Esophagus muscularis mucosa (tissue), 4 donors: ENCODE results near the gene WBP11. TPM values are rescaled to one million over a fixed set of nuclear protein-coding genes. Genes with fewer than 3 reads are reported as not detected.
"Not testable (repeated sequence)": the region's sequence is repeated elsewhere in the genome, so short reads cannot be mapped to it uniquely, and the experiment has no call there.

Source experiments
- DNase-seq: peaks from one replicate; pipeline ENCODE4 v3.0.0-alpha.2; 2017; ENCODE audit errors: extremely low spot score
- H3K27ac ChIP-seq, 4 donors: fragments of 200-600 bp; sonication (generic); replicated peaks in 1 of 4; 1 replicate in 3 of 4; 2 replicates in 1 of 4; pipeline ENCODE4 v1.5.1; 2016 to 2019; ENCODE audit warnings: mild to moderate bottlenecking in 1 of 4
- H3K27me3 ChIP-seq, 4 donors: fragments of 200-600 bp; sonication (generic); one replicate each; pipeline versions ENCODE4 v1.5.1 to v1.6.0; 2016 to 2019
- H3K36me3 ChIP-seq, 4 donors: fragments of 200-600 bp; sonication (generic); one replicate each; pipeline ENCODE4 v1.5.1; 2016 to 2019
- H3K4me1 ChIP-seq, 4 donors: fragments of 200-600 bp; sonication (generic); one replicate each; pipeline ENCODE4 v1.5.1; 2016 to 2019
- H3K4me3 ChIP-seq, 4 donors: fragments of 200-600 bp; sonication (generic); 1 replicate in 2 of 4; 2 replicates in 2 of 4; pipeline ENCODE4 v1.5.1; 2016 to 2019; ENCODE audit warnings: mild to moderate bottlenecking in 4 of 4, moderate library complexity in 1 of 4
- H3K9me3 ChIP-seq, 4 donors: fragments of 200-600 bp; sonication (generic); 1 replicate in 3 of 4; 2 replicates in 1 of 4; pipeline ENCODE4 v1.5.1; 2016 to 2019
- EP300 ChIP-seq: sonication (generic); formaldehyde crosslinking; IDR thresholded peaks from one replicate; pipeline ENCODE4 v1.6.1; 2017; ENCODE audit warnings: antibody characterized with exemption
- POLR2A ChIP-seq: fragments of 450-650 bp; IDR thresholded peaks from one replicate; pipeline ENCODE4 v1.6.1; 2017; ENCODE audit warnings: antibody characterized with exemption, moderate library complexity, mild to moderate bottlenecking, low read depth
- POLR2AphosphoS5 ChIP-seq, 2 donors: sonication (generic); formaldehyde crosslinking; IDR thresholded peaks; one replicate each; pipeline ENCODE4 v1.6.1; 2017; ENCODE audit warnings: antibody characterized with exemption in 2 of 2
- WGBS: methylation state at CpG from one replicate; pipeline ENCODE4 v1.1.5; 2018; 5-methylcytosine and 5-hydroxymethylcytosine counted together
- intact Hi-C: fragments of 100-400 bp; cut with DNase I; formaldehyde crosslinking; loops from one replicate; pipeline ENCODE4 v1.15.1; 2023
- total RNA-seq, 4 donors: library from RNA; depleted of rRNA; stranded (reverse); fragments of >200 nt; gene quantifications; one replicate each; pipeline versions ENCODE4 v1.1.0 to v1.2.1, GENCODE V29; 2016
- TF ChIP-seq, protein P1 (sequence below), 3 experiments: fragments of 200-600 bp in 2 of 3; fragments of 450-650 bp in 1 of 3; sonication (generic) in 2 of 3; IDR thresholded peaks; one replicate each; pipeline ENCODE4 v1.5.1; 2017 to 2019; ENCODE audit warnings: antibody characterized with exemption in 3 of 3, mild to moderate bottlenecking in 2 of 3, moderate library complexity in 1 of 3

The WBP11 gene
- total RNA-seq, 4 donors from 2014 or later = 18.2 to 25.7 (median 19.1) TPM

DNA sequence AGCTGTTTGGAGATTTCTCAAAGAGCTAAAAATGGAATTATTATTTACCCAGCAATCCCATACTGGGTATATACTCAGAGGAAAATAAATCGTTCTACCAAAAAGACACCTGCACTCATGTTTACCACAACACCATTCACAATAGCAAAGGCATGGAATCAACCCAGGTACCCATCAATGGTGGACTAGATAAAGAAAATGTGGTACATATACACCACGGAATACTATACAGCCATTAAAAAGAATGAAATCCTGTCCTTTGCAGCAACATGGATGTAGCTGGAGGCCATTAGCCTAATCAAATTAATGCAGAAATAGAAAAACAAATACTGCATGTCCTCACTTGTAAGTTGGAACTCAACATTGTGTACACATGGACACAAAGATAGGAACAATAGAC lies 37.9 kb downstream of the WBP11 start:
- Histone ChIP-seq H3K4me3 (no peak overlapping the region), H3K36me3 (peaks cover 0 to 6% (median 0%) of the 10 kb centered on the region in 4 donors), H3K9me3 (no peaks in the 10 kb centered on the region), H3K27me3 (no peaks in the 10 kb centered on the region), H3K27ac (no peak overlapping the region), H3K4me1 (peaks cover 0 to 26% (median 25%) of the 10 kb centered on the region in 4 donors)
- no peak for TF ChIP-seq POLR2A
- TF ChIP-seq EP300 = no peak
- TF ChIP-seq, protein P1, sequence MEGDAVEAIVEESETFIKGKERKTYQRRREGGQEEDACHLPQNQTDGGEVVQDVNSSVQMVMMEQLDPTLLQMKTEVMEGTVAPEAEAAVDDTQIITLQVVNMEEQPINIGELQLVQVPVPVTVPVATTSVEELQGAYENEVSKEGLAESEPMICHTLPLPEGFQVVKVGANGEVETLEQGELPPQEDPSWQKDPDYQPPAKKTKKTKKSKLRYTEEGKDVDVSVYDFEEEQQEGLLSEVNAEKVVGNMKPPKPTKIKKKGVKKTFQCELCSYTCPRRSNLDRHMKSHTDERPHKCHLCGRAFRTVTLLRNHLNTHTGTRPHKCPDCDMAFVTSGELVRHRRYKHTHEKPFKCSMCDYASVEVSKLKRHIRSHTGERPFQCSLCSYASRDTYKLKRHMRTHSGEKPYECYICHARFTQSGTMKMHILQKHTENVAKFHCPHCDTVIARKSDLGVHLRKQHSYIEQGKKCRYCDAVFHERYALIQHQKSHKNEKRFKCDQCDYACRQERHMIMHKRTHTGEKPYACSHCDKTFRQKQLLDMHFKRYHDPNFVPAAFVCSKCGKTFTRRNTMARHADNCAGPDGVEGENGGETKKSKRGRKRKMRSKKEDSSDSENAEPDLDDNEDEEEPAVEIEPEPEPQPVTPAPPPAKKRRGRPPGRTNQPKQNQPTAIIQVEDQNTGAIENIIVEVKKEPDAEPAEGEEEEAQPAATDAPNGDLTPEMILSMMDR (IDR thresholded peaks at IDR 0.05) = no peak
- TF ChIP-seq POLR2AphosphoS5 (IDR thresholded peaks at IDR 0.05) = no peak
- intact Hi-C loops = loop anchor here (5.0 kb wide), 1 partner anchor 37 kb away; the partner anchor contains the start of genes C12orf60 and WBP11
- no peak for DNase-seq
- WGBS = 94% methylated on average over 2 of the region's 2 CpGs

DNA sequence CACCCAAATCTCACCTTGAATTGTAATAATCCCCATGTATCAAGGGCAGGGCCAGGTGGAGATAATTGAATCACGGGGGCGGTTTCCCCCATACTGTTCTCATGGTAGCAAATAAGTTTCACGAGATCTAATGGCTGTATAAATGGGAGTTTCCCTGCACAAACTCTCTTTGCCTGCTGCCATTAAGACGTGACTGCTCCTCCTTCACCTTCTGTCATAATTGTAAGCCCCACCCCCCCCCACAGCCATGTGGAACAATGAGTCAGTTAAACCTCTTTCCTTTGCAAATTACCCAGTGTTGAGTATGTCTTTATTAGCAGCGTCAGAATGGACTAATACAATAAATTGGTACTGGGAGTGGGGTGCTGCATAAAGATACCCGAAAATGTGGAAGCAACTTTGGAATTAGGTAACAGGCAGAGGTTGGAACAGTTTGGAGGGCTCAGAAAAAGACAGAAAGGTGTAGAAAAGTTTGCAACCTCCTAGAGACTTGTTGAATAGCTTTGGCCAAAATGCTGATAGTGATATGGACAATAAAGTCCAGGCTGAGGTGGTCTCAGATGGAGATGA lies 43.5 kb downstream of the WBP11 start:
- H3K27me3 ChIP-seq, H3K4me1 ChIP-seq, H3K9me3 ChIP-seq, intact Hi-C loops, H3K36me3 ChIP-seq, DNase-seq, H3K27ac ChIP-seq, H3K4me3 ChIP-seq: not testable (repeated sequence)
- 80% methylated on average over 6 of the region's 6 CpGs for WGBS

DNA sequence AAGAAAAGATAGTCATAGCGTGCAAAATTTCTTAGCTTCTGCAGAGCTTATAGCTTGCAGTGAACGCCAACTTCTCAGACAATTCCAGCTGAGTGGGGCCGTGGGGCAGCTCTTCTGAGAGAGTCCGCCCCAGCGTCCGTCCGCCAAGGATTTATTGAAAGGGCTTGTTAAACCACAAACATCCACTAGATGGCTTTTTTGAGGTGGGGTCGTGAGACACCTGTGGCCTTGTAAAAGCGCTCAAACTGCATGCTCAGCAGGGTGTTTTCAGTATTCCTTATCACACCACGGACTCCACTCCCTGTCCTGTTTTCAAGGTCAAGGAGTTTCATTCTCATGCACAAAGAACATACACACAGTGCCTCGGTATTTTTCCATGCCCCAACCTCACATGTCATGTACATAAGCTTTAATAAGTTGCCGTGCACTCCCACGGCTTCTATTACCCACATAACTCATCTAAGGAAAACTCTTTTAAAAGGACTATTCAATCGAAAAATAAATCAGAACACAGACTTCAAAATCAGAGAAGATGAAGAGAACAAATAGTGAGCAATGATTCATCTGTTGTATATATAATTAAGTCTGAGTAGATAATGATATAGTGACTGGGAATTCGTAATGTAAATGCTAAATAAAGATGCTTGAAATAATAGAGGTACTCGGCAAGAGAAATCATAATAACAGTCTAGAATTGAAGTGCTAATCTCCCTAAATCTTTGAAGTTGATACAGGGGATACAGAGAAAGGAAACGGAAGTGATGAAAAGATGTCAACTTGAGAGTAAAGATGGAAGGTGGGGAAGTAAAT lies 46.7 kb downstream of the WBP11 start:
- H3K9me3 ChIP-seq = no peaks in the 10 kb centered on the region
- H3K36me3 ChIP-seq = peaks cover 0 to under 1% (median 0%) of the 10 kb centered on the region in 4 donors
- peaks cover 0 to 7% (median 3%) of the 10 kb centered on the region in 4 donors for H3K4me1 ChIP-seq
- no peaks in the 10 kb centered on the region for H3K27me3 ChIP-seq
- TF ChIP-seq, protein P1 (IDR thresholded peaks at IDR 0.05) = peak in 1 of 3 experiments; percentile 35
- TF ChIP-seq POLR2A = no peak
- 53% methylated on average over 17 of the region's 17 CpGs for WGBS
- intact Hi-C loops = no loop called here
- no peak overlapping the region for H3K27ac ChIP-seq
- DNase-seq = no peak
- H3K4me3 ChIP-seq = no peak overlapping the region

DNA sequence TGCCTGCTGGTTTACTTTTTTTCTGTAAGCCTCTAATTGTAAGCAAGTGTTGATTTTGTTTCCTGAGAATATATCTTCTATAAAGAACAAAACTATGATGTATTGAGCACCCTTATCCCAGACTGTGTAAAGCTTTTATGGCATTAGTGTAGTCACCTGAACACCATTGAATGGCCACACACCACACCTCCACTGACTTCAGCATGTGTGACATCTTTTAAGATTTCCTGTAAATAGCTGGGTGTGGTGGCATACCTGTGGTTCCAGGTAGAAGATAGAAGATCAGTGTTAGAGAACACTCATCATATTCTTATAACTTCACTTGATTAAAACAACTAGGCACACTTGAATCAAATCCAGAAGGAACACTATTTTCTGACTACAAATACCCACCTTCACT lies 51.3 kb downstream of the WBP11 start:
- Histone ChIP-seq H3K9me3 (no peaks in the 10 kb centered on the region), H3K27me3 (no peaks in the 10 kb centered on the region), H3K4me1 (peaks cover 0 to 7% (median 3%) of the 10 kb centered on the region in 4 donors), H3K27ac (no peak overlapping the region), H3K4me3 (no peak overlapping the region), H3K36me3 (no peaks in the 10 kb centered on the region)
- TF ChIP-seq POLR2A = no peak
- DNase-seq = no peak
- intact Hi-C loops = no loop called here

DNA sequence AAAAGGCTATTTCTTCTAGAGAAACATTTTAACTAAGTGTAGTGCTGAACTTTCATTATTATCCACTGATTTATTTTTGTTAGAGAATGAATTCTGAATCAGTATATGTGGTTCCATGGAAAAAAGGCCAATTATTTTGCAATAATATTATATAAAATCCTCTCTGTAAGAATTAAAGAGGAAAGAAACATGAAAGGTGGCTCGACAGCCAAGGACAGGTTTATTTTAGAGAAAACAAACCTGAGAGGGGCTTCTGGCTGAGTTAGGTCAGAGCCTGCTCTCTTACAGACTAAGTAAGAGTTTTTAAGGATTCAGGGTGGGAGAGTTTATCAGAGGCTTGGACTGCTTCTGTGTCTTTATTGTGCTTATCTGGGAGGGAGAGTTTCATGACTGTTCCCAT lies 60.2 kb downstream of the WBP11 start:
- H3K27ac ChIP-seq = no peak overlapping the region
- 97% methylated on average over 1 of the region's 1 CpG for WGBS
- no peak for DNase-seq

More for the DNA sequence above, 60.2 kb downstream of the WBP11 start:
- Histone ChIP-seq H3K27me3 (no peaks in the 10 kb centered on the region), H3K36me3 (no peaks in the 10 kb centered on the region), H3K4me1 (no peaks in the 10 kb centered on the region), H3K9me3 (peaks cover 0 to 10% (median 0%) of the 10 kb centered on the region in 4 donors), H3K4me3 (no peak overlapping the region)
- intact Hi-C loops = no loop called here
- TF ChIP-seq POLR2AphosphoS5 (IDR thresholded peaks at IDR 0.05) (no peak), POLR2A (no peak), EP300 (no peak)
- TF ChIP-seq, protein P1 (IDR thresholded peaks at IDR 0.05) = no peak
